Transverse colon (tissue), 4 donors: Measurements from ENCODE around the gene SLC22A14.

Source experiments
- EP300 ChIP-seq: sonication (generic); formaldehyde crosslinking; IDR thresholded peaks from one replicate; pipeline ENCODE4 v1.6.1; 2017; ENCODE audit warnings: antibody characterized with exemption, low read depth
- POLR2A ChIP-seq: fragments of 450-650 bp; IDR thresholded peaks from one replicate; pipeline ENCODE4 v1.6.1; 2016; ENCODE audit warnings: antibody characterized with exemption, mild to moderate bottlenecking, moderate library complexity
- POLR2AphosphoS5 ChIP-seq, 3 donors: sonication (generic); formaldehyde crosslinking; IDR thresholded peaks; one replicate each; pipeline ENCODE4 v1.6.1; 2016; ENCODE audit warnings: antibody characterized with exemption in 3 of 3
- TF ChIP-seq, protein P1 (sequence below), 5 experiments: fragments of 200-600 bp in 3 of 5; fragments of 450-650 bp in 2 of 5; sonication (generic) in 3 of 5; IDR thresholded peaks; 1 replicate in 2 of 5; 2 replicates in 3 of 5; pipeline ENCODE4 v1.5.1; 2016 to 2017; ENCODE audit warnings: antibody characterized with exemption in 5 of 5, inconsistent platforms in 3 of 5, mild to moderate bottlenecking in 2 of 5, moderate library complexity in 1 of 5

DNA sequence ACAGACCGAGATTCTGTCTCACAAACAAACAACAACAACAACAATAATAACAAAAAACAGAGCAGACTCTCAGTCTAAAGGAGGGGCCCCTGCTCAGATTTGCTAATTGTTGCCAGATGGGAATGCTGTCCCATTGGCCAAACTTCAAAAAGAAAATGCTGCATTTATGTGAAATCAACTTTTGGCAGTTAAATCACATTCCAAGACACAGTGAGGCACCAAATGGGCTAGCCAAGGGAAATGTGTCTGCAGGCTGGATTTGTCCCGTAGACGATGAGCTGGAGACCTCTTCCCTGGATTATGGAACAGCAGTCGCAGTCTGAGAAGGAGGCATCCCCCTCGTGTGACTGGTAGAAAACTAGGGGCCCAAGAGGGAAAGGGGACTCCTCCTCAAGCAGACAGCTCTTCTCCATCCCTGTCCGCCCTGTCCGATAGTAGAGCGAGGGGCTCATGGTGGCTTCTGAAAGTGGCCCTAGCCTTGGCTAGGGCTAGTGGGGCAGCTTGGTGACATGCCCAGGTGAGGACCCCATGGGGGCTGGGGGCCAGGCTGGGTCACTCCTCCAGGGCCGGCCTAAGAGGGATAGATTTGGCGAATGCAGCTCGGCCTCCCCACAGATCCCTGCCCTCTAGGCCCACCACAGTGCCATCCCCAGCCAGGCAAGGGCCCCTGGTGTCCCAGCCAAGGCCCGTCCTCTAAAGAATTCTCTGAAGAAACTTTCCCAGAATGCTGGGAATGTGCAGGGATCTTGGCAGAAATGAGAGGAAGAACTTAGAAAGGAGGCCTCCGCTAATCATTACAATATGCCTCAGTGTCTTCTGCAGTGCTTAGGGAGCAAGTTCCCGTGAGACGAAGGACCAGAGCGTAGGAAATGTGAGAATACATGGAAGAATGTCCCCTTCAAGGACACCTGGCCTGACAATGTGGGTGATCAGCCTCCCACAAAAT lies 2.0 kb downstream of the SLC22A14 start:
- no peak for TF ChIP-seq EP300
- TF ChIP-seq, protein P1, sequence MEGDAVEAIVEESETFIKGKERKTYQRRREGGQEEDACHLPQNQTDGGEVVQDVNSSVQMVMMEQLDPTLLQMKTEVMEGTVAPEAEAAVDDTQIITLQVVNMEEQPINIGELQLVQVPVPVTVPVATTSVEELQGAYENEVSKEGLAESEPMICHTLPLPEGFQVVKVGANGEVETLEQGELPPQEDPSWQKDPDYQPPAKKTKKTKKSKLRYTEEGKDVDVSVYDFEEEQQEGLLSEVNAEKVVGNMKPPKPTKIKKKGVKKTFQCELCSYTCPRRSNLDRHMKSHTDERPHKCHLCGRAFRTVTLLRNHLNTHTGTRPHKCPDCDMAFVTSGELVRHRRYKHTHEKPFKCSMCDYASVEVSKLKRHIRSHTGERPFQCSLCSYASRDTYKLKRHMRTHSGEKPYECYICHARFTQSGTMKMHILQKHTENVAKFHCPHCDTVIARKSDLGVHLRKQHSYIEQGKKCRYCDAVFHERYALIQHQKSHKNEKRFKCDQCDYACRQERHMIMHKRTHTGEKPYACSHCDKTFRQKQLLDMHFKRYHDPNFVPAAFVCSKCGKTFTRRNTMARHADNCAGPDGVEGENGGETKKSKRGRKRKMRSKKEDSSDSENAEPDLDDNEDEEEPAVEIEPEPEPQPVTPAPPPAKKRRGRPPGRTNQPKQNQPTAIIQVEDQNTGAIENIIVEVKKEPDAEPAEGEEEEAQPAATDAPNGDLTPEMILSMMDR (IDR thresholded peaks at IDR 0.05): no peak
- no peak for TF ChIP-seq POLR2AphosphoS5 (IDR thresholded peaks at IDR 0.05)
- TF ChIP-seq POLR2A: no peak
